OCI-LY7 (cell line): Measurements from ENCODE around the gene SIM1. TPM values are rescaled to one million over a fixed set of nuclear protein-coding genes. Genes with fewer than 3 reads are reported as not detected.

Experiments
- BruUV-seq: library from RNA; stranded (reverse); fragments of 400-500 nt; replicated peaks from 2 replicates; lab custom pipeline; 2021; lab: Mats Ljungman, UMichigan
- CTCF ChIA-PET: fragments of 300-600 bp; sonication (Branson Sonifier 250); formaldehyde crosslinking; loops from one replicate; lab custom pipeline; 2022; ENCODE audit warnings: antibody characterized with exemption; ENCODE audit not compliant: unreplicated experiment; lab: Charles Lee
- POLR2A ChIA-PET: fragments of 300-600 bp; sonication (Branson Sonifier 250); formaldehyde crosslinking; loops from one replicate; lab custom pipeline; 2022; ENCODE audit warnings: antibody characterized with exemption; lab: Charles Lee
- DNase-seq: peaks from one replicate; pipeline ENCODE4 v3.0.0-alpha.2; 2015; ENCODE audit warnings: low spot score
- H2AFZ ChIP-seq: fragments of 200-600 bp; sonication (generic), shearing (Covaris generic); 2 replicates; pipeline ENCODE4 v1.6.1; 2014; ENCODE audit warnings: mild to moderate bottlenecking, antibody characterized with exemption, low read length, moderate library complexity
- H3K27ac ChIP-seq: fragments of 200-600 bp; sonication (generic); 2 replicates; pipeline ENCODE4 v1.5.1; 2014; ENCODE audit warnings: mixed run types, low read depth, mild to moderate bottlenecking, moderate library complexity, low read length, inconsistent platforms; ENCODE audit not compliant: poor library complexity, severe bottlenecking
- H3K36me3 ChIP-seq: fragments of 200-600 bp; sonication (generic); 2 replicates; pipeline ENCODE4 v1.6.1; 2014; ENCODE audit warnings: mild to moderate bottlenecking, antibody characterized with exemption, low read length, moderate library complexity, mixed read lengths; ENCODE audit not compliant: insufficient read depth
- H3K4me1 ChIP-seq: fragments of 200-600 bp; sonication (generic); 2 replicates; pipeline ENCODE4 v1.5.1; 2014; ENCODE audit warnings: mild to moderate bottlenecking, low read length; ENCODE audit not compliant: insufficient read depth, poor library complexity, severe bottlenecking
- H3K4me2 ChIP-seq: fragments of 200-600 bp; sonication (generic); 2 replicates; pipeline ENCODE4 v1.6.1; 2014; ENCODE audit warnings: mild to moderate bottlenecking, low read length
- H3K4me3 ChIP-seq: fragments of 200-600 bp; sonication (generic); 2 replicates; pipeline ENCODE4 v1.5.1; 2014; ENCODE audit warnings: mild to moderate bottlenecking, low read depth, low read length; ENCODE audit not compliant: poor library complexity, severe bottlenecking
- H3K79me2 ChIP-seq: fragments of 200-600 bp; sonication (generic); 2 replicates; pipeline ENCODE4 v1.6.1; 2016; ENCODE audit warnings: low read depth, mild to moderate bottlenecking, low read length, moderate library complexity, mixed read lengths; ENCODE audit not compliant: insufficient read depth
- H3K9me2 ChIP-seq: fragments of 200-600 bp; sonication (generic); 2 replicates; pipeline ENCODE4 v1.6.1; 2016; ENCODE audit warnings: mild to moderate bottlenecking, low read length, mixed read lengths; ENCODE audit not compliant: insufficient read depth
- H3K9me3 ChIP-seq: fragments of 200-600 bp; sonication (generic); 2 replicates; pipeline ENCODE4 v1.6.1; 2014; ENCODE audit warnings: mild to moderate bottlenecking, mixed run types, low read length, mixed read lengths
- H4K20me1 ChIP-seq: fragments of 200-600 bp; sonication (generic); 2 replicates; pipeline ENCODE4 v1.6.1; 2014; ENCODE audit warnings: mild to moderate bottlenecking, antibody characterized with exemption, low read length, moderate library complexity, mixed read lengths; ENCODE audit not compliant: insufficient read depth
- EZH2phosphoT487 ChIP-seq: fragments of 200-600 bp; sonication (generic); IDR thresholded peaks from 2 replicates; pipeline ENCODE4 v1.6.1; 2018; ENCODE audit warnings: low read depth, borderline replicate concordance, mild to moderate bottlenecking, mixed run types, antibody characterized with exemption, low read length, moderate library complexity, mixed read lengths
- intact Hi-C: fragments of 100-400 bp; cut with micrococcal nuclease; formaldehyde crosslinking; loops from one replicate; pipeline ENCODE4 v1.10.0; 2022; ENCODE audit not compliant: unreplicated experiment
- total RNA-seq, 2 experiments: library from RNA; depleted of rRNA in 1 of 2; stranded (reverse); fragments of >200 nt in 1 of 2; shearing (Covaris generic) in 1 of 2; gene quantifications; 2 replicates each; pipeline ENCODE4 v1.2.3, GENCODE V29; 2014 to 2022
- TF ChIP-seq, protein P1 (sequence below): fragments of 200-600 bp; sonication (generic); conservative IDR thresholded peaks from 2 replicates; pipeline ENCODE4 v1.5.1; 2014; ENCODE audit warnings: mild to moderate bottlenecking, antibody characterized with exemption, low read length, moderate library complexity, mixed read lengths

The SIM1 gene
- total RNA-seq, 2 experiments from 2014 or later = not detected

DNA sequence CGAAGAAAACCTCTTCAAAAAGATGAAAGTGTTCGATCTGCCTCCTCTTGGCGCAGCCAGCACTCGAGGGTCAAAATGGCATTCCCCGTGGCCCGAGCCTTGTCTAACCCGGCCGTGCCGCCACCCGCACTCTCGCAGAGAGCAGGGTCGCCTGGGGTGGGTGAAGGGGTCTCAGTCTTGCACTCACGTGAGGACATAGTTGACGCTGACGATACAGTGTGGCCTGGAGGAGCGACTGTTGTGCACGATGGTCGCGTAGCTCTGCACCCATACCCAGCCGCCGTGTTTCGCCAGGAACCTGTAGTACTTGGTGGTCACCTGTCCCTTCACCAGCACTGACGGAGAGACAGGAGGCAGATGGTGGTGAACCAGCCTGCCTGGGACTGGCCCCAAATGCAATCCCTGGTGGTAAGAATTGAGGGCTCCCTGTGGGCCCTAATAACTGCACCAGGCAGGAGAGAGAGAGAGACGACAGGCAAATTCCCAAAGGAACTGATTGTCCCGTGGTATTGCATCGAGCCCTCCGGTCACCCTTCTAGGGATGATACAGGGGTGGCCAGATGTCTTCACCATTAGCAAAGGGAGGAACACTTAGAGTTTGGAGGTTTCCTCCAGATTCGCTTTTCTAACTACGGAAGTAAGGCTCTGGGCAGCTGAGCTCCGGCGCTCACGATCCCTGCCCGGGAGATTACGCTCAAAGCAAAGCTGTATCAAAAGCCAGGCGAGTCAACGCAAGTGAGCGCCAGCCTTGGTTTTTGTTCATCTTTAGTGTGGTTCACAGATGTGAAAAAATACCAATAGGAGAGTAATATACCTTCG lies 17.4 kb downstream of the SIM1 start:
- no peak overlapping the region for H2AFZ ChIP-seq
- ChIA-PET CTCF (no interaction called here), POLR2A (no interaction called here)
- H3K9me2 ChIP-seq = no peaks in the 10 kb centered on the region
- no peaks in the 10 kb centered on the region for H3K9me3 ChIP-seq
- no peaks in the 10 kb centered on the region for H4K20me1 ChIP-seq
- H3K4me3 ChIP-seq = no peak overlapping the region
- H3K79me2 ChIP-seq = no peaks in the 10 kb centered on the region
- H3K4me2 ChIP-seq = no peak overlapping the region
- H3K27ac ChIP-seq = no peak overlapping the region
- intact Hi-C loops = no loop called here
- no peak for DNase-seq
- H3K4me1 ChIP-seq = no peaks in the 10 kb centered on the region
- BruUV-seq = no TSS peak
- no peaks in the 10 kb centered on the region for H3K36me3 ChIP-seq
- TF ChIP-seq, protein P1, sequence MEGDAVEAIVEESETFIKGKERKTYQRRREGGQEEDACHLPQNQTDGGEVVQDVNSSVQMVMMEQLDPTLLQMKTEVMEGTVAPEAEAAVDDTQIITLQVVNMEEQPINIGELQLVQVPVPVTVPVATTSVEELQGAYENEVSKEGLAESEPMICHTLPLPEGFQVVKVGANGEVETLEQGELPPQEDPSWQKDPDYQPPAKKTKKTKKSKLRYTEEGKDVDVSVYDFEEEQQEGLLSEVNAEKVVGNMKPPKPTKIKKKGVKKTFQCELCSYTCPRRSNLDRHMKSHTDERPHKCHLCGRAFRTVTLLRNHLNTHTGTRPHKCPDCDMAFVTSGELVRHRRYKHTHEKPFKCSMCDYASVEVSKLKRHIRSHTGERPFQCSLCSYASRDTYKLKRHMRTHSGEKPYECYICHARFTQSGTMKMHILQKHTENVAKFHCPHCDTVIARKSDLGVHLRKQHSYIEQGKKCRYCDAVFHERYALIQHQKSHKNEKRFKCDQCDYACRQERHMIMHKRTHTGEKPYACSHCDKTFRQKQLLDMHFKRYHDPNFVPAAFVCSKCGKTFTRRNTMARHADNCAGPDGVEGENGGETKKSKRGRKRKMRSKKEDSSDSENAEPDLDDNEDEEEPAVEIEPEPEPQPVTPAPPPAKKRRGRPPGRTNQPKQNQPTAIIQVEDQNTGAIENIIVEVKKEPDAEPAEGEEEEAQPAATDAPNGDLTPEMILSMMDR = no peak

DNA sequence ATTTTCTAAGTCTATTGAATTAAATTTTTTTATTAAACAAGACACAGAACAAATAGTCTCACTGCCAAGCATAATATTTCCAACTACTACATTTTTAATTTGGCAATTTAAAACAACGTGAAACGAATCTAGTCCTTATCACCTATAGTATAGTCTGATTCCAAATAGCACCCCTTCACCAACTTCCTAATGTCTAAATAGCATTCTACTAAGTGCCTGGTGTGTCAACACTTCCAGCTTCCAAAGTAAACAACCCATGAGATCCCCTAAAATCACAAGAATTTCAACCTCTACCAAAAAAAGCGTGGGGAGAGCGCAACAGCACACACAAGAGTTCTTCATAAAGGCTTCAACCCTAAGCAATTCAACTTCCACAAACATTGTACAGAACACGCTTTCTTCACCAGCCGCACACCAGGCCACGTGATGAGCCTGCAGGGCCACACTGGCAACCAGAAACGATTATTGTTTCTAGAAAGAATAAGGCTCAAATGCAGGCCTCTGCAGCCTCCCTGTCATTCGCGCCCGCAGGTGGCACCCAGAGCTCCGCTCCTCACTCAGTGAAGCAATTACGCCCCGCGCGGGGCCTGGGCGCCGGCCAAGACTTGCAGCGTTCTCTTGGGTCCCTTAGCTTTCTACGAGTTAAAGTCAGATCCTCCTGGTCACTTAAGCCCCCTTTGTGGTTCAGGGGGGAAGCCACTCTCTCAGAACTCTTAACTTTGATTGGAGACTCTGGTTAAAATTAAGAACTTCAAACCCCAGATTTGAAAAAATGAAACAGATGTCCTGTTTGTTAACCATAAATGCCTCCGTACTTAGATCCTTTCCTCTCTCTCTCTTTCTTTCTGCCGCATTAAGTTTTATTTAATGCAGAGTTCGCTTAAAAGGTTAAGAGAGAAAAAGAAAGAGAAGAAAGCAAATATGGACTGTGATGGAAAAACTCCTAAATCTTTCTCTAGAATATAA lies 18.3 kb downstream of the SIM1 start:
- Histone ChIP-seq H3K4me3 (no peak overlapping the region), H3K27ac (no peak overlapping the region), H3K36me3 (no peaks in the 10 kb centered on the region), H3K9me2 (no peaks in the 10 kb centered on the region), H3K9me3 (no peaks in the 10 kb centered on the region), H3K4me1 (no peaks in the 10 kb centered on the region), H4K20me1 (no peaks in the 10 kb centered on the region), H3K79me2 (no peaks in the 10 kb centered on the region), H3K4me2 (no peak overlapping the region), H2AFZ (no peak overlapping the region)
- TF ChIP-seq, protein P1 = no peak
- TF ChIP-seq EZH2phosphoT487 = no peak
- ChIA-PET CTCF (no interaction called here), POLR2A (interaction anchor here (0.6 kb wide), 1 partner anchor 64 kb away, joined by 3 read pairs; no protein-coding TSS in a partner anchor)
- no peak for DNase-seq
- no TSS peak for BruUV-seq
- intact Hi-C loops = no loop called here
